ES-I3 (cell line): ENCODE measurements around the gene FOSB.

Source experiments
- H3K36me3 ChIP-seq: 2 replicates; pipeline ENCODE4 v1.6.1; 2013; ENCODE audit warnings: mild to moderate bottlenecking, low read length, control low read depth, moderate library complexity; ENCODE audit not compliant: insufficient read depth
- H3K4me1 ChIP-seq: 2 replicates; pipeline ENCODE4 v1.6.1; 2013; ENCODE audit warnings: mild to moderate bottlenecking, control low read depth, low read length; ENCODE audit not compliant: insufficient read depth
- H3K9ac ChIP-seq: 2 replicates; pipeline ENCODE4 v1.6.1; 2013; ENCODE audit warnings: low read depth, mild to moderate bottlenecking, low read length, moderate library complexity
- H3K9me3 ChIP-seq: 2 replicates; pipeline ENCODE4 v1.6.1; 2013; ENCODE audit warnings: mild to moderate bottlenecking, low read length, moderate library complexity; ENCODE audit not compliant: control insufficient read depth, insufficient read depth

The FOSB gene

GRCh38 chr19:45517238-45517637 lies 49.4 kb downstream of the FOSB start:
- Histone ChIP-seq H3K36me3 (peaks cover 10% of the 10 kb centered on the region), H3K9ac (no peak overlapping the region), H3K4me1 (no peaks in the 10 kb centered on the region; the same call in 1 of the 2 replicates), H3K9me3 (no peaks in the 10 kb centered on the region)

- H3K4me1 ChIP-seq, result no peaks in the 10 kb centered on the region; the same call in 1 of the 2 replicates
- peaks cover 10% of the 10 kb centered on the region for H3K36me3 ChIP-seq
Observed at GRCh38 chr19:45517641-45518468, 50.1 kb downstream of the FOSB start.

GRCh38 chr19:45518469-45518826 lies 50.7 kb downstream of the FOSB start:
- peaks cover 10% of the 10 kb centered on the region for H3K36me3 ChIP-seq
- no peaks in the 10 kb centered on the region for H3K9me3 ChIP-seq
- H3K4me1 ChIP-seq, result no peaks in the 10 kb centered on the region; the same call in 1 of the 2 replicates
- H3K9ac ChIP-seq, result no peak overlapping the region

More at GRCh38 chr19:45517641-45518468, 50.1 kb downstream of the FOSB start:
- Histone ChIP-seq H3K9ac (no peak overlapping the region), H3K9me3 (no peaks in the 10 kb centered on the region)

- Histone ChIP-seq H3K9me3 (no peaks in the 10 kb centered on the region), H3K9ac (no peak overlapping the region), H3K4me1 (no peaks in the 10 kb centered on the region; the same call in 1 of the 2 replicates), H3K36me3 (peaks cover 25% of the 10 kb centered on the region)
Observed at GRCh38 chr19:45522010-45522941, 54.5 kb downstream of the FOSB start.

GRCh38 chr19:45523642-45524256 lies 56.0 kb downstream of the FOSB start:
- Histone ChIP-seq H3K9me3 (no peaks in the 10 kb centered on the region), H3K9ac (no peak overlapping the region), H3K36me3 (peaks cover 20% of the 10 kb centered on the region), H3K4me1 (peaks cover 6% of the 10 kb centered on the region; the same call in 1 of the 2 replicates)

- Histone ChIP-seq H3K9ac (no peak overlapping the region), H3K4me1 (peaks cover 6% of the 10 kb centered on the region; the same call in 1 of the 2 replicates), H3K9me3 (no peaks in the 10 kb centered on the region), H3K36me3 (peaks cover 20% of the 10 kb centered on the region)
Observed at GRCh38 chr19:45524575-45525129, 56.9 kb downstream of the FOSB start.
